ENCODE results near the gene TPPP2.

Gene TPPP2

DNA sequence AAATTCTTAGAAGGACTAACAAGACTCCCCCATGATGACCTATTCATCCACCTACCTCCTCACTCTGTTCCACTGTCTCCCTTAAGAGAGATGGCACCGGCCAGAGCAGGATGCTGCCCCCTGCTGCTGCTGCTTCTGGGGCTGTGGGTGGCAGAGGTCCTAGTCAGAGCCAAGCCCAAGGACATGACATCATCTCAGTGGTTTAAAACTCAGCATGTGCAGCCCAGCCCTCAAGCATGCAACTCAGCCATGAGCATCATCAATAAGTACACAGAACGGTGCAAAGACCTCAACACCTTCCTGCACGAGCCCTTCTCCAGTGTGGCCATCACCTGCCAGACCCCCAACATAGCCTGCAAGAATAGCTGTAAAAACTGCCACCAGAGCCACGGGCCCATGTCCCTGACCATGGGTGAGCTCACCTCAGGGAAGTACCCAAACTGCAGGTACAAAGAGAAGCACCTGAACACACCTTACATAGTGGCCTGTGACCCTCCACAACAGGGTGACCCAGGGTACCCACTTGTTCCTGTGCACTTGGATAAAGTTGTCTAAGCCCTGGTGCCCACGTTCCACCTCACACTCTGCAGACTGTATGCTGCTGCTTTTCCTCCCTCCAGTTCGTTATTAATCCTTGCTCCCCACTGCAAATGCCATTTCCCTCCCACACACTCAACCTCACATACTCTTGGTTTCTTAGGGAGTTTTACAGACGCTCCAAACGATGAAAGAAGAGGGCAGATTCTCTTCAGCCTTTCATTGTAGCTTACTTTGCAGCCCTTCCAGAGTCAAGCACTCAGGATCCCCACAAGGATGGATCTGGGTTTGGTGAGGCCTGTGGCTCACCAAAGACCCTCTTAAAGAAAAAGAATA is 28.0 kb downstream of the TPPP2 start, which contains the start of gene RNASE8:
Gene RNASE8, plus strand, starts transcription at position 20 of the 873 bp plus-strand sequence. Its CDS starts 71 bp downstream, at position 91.
- ATAC-seq (peak; percentile 72), DNase-seq (no peak)

DNA sequence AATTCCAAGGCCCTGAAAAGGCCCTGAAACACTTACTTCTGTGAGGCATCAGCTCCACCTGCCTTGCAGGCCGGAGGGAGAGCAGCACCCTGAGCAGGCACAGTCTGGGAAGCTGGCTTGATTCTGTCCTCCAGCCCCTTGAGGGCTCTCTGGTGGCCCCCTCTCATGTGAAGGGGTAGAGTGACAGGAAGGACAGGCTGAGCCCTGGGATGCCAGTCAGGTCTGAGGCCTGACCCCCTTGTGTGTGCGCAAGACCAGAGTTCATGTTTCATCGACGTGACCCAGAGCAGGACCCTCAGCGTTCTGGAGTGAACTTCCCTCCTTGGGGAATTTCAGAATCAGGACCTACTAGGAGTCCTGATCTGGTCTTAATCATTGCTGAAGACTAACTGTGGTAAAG is 28.9 kb downstream of the TPPP2 start:
- ATAC-seq (no peak), DNase-seq (no peak)

DNA sequence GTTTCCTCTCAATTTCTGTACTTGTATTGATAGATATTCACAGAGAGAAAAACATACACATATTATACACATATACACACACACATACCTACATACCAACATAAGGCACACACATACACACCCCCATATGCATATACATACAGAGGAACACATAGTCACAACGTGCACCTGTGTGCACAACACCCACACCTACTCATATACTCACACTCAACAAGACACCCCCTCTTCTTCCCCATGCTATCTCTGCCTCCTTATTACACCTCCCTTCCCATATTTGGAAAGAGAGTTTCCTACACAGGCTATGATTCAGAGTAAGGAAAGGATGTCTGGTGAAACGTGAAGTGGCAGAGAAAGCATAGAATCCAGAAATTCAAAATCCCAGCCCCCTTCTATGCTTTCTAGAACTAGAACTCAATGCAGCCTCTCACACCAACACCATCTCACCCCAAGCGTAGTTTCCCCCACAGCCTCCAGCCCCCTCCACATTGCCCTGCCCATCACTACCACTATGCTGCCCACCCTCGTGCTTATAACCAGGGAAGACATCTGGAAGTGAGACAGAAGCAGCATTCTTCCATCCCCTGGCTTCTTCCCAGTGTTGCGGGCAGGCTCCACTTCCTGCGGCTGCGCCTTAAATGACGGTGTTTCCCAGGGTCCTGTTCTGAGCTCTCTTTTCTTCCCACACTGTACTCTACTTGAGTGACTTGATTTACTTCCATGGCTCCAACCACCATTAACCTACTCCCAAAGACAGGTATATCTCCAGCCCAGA is 30.0 kb downstream of the TPPP2 start:
- ATAC-seq: no peak
- DNase-seq: no peak

DNA sequence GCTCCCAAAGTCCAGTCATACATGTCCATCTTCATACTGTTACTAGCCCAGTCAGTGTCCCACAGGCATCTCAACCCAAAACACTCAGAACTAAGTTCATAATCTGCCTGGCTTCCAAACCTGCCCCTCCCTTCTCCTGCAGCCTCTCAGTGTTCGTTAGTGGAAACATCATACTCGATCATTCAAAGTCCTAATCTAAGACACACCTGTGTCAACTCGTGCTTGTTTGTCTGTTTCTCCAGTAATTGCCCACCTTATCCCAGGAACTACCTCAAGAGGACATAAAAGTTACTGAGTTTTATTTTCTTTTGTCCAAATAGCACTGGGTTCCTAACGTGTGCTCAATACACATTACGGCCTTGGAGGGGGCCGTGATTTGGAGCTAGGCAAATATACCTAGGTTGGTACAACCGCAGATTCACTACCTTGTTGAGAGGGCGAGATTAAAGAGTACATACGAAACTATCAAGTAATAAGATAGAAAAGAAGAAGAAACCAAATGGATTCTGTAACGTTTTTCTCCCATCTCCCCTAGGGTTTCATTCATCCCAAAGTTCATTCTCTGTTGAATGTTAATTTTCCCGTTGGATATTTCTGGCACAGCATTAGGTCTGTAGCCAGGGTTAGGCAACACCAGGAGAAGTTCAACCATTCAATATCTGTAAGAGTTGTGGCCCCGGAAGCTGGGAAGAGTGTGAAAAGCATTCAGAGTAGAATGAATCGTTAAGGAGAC is 30.8 kb downstream of the TPPP2 start:
- DNase-seq (no peak), ATAC-seq (no peak)

DNA sequence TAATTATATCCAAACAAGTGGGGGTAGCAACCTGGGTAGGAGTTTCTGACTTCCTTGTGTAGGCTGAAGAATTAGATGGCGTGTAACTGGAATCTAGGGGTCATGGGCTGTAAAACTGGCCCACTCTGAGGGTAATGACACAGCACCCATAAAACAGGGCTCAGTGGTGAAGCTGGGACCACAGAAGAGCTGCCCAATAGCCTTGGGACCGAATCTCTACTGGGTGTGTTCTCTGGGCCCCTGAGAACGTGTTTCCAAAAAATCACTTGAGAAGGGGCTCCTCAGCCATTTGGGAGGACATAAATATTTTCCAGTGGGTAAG is 31.3 kb downstream of the TPPP2 start:
- ATAC-seq: no peak
- DNase-seq: no peak

DNA sequence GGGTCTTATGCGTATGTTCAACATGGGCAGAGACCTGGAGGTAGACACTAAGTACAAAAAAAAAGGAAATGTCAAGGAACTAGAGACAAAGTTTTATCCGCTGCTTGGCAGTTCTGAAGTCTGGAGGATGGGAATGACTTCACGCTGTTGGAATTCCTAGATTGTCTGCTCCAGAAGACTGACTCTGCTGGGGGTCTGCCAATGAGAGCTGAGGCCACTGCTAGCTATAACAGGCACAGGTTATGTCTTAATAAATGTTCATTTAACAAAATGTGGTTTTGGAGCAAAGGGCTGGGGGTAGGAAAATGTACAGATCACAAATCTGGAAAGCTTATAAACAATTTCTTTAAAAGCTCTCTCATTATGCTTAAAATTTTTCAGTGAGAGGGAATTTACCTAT is 33.5 kb downstream of the TPPP2 start:
- ATAC-seq: no peak
- DNase-seq: no peak

DNA sequence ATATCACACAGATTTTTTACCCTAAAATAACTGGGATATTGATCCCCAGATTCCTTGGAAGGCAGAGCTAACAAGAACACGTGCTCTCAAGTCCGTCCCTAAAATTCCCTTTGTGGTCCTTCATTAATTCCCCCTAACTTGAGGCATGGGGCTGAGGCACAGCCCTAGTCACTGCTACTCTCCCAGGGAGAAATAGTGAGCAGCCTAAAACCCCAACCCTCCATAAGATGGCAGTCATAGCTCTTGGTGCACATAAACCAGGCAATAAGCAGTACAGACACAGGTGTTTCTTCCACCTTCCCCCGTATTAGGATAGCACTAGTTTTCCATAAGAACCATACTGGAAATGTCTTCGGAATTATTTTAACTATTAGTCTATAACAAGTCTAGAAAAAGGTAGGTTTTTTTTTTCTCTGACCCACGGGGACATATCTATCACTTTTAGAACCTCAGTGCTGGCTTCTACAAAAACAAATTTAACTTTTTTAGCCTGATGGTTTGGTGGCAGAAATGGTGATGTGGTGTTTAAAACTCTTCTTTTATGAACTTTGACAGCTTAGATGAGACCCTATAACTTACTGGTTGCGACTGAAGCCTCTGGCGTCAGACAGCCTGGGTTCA is 37.0 kb downstream of the TPPP2 start:
- ATAC-seq: no peak
- no peak for DNase-seq

DNA sequence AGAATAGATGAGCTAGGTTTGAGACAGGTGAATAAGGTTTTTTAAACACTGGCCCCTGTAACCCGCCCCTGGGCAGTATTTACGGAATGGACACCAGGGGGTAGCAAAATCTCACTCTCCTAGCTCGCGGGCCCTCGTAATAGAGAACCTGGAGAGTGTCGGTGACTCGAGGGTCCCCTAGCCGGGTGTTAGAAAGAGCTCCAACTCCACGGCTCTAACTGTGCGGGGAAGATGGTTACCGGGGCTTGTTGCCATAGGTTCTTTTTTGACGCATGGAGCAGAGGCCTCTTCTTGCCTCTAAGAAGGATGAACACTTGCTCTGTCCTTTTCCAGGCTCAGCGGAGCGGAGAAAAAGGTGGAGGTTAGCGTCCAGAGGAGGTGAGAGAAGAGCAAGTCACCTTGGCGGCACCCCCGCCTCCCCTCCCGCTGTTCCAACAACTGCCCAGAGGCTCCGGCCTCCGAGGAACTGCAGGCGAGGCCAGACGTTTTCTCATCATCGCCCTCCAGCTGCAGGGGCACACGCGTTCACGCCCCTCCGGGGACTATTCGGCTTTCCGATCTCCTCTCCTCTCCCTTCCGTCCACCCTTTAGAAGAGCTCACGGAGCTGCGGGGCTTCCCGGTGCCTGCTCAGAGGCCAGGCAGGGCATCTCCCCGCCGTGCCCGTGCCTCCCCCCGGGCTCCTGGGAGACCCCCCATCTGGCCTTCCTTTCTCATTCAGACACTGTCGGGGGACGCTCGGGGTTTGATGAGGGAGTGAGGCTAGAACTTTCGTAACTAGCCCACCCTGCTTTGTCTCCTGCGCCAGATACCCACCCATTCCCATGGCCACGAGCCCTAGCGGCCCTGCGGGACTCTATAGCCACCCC is 38.7 kb downstream of the TPPP2 start:
- DNase-seq (peak; percentile 57), ATAC-seq (peak; percentile 53)

DNA sequence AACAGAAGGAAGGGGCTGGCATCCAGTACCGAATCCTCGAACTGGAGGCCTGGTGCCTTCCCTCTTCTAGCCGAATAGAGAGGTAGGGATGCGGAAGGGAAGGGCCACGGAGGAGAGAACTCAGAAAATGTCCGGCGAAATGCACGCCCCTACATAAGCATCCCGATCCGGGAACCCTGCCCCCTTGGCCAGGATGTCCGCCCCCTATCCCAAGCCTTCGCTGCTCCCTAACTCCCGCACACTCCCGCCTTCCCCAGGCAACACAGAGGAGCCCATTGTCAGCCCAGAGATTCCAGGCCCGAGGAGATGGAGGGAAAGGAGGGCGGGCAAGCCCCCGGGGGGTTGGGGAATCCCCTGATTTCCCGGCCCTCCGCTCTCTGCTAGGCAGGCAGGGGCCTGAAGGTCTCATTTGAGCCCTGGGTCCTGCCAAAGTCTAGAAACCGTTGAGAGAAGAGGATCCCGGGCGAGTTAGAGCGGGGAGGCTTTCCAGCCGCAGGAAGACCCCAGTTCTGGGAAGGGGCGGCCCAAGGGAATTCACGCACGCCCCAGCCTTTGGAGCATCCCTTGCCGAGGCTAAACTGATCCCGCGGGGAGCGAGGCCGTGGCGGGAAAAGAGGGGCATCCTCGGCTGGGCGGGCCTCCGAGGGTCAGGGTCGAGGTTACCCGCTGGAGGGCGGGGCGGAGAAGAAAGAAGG is 39.5 kb downstream of the TPPP2 start:
- DNase-seq (no peak), ATAC-seq (no peak)

DNA sequence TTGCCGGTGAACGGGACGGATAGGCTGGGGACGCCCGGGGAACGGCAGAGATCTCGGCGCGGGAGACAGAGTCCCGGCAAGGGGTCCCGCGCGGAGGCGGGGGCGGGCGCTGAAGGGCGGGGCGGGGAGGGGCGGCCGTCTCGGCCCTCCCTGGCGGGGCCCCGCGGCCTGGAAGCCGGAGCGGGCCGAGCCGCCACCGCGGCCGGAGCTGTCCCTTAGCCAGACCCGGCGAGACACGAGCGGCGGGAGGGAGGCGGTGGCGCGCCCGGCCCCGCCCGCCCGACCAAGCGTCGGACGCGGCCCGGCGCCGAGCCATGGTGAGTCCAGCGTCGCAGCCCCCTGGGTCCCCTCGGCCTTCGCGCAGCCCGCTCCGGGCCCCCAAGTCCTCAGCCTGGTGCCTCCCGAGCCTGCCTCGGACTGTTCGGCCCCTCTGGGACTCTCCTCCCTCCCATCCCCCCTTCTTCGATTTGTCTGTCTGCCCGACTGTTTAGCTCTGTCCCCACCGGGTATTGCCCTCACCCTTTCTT is 40.1 kb downstream of the TPPP2 start, which contains the start of gene ARHGEF40:
Gene ARHGEF40, plus strand, starts transcription at position 222 of the 527 bp plus-strand sequence. Its CDS starts 93 bp downstream, at position 315.
- DNase-seq (no peak), ATAC-seq (no peak)

DNA sequence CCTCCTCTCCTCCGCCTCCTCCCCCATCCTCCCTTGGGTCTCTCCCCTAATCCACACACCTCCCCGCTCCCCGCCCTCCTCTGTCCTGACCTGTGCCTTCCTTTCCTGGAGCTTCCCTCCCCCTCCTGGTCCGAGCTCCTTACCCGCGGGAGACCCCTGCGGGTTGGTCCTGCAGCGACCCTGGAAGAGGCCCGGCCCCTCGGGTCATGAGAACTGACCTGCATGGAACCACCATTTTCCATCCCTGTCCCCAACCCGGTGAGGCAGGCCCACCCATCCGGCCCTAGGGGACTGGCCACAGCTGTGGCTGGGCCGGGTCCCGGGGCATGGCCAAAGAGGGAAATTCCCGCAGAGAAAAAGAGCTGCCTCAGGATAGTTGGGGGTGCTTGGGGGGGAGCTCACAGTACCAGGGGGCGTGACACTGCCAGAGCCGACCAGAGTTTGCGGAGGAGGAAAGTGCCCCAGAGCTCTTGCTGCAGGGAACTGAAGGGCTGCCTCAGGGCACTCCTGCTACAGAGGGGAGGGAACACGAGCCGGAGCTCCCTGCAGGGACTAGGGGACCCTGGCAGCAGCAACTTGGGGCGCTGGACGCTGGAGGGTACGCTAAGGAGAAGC is 40.7 kb downstream of the TPPP2 start:
- peak; percentile 28 for ATAC-seq
- DNase-seq: no peak

DNA sequence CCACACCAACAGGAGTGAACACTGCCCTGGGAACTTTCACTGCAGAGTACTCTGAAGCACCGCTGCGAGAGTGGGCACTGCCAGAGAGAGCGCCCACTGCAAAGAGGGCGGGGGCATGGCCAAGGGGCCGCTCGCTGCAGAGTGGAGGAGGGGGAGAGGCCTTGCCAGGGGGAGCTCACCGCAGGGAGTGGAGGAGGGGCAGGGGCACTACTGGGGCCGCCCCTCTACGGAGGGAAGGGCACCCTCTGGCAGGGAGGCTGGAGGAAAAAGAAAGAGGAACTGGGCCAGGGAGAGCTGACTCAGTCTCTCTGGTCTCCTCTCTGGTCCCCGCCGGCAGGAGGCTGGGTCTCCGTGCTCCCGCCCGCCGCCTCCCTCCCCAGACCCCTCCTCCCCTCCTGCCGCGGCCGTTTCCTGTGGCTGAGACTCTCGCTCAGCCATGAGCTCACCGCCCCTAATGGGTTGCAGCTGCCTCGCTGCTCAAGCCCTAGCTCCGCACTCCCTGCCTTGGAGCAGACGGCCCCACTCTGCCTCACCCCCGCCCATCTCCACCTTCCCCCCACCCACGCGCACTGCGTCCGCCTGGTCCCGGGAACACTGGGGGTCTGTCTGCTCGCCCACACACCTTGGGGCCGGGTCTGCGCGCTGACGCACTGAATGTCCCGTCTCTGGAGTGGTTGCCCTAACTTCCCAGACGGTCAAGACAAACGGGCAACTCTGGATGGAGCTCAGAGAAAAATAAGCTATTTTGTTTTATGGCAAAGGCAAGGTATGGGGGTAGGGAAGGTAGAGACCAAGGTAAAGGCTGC is 41.4 kb downstream of the TPPP2 start:
- ATAC-seq: peak; percentile 75
- peak; percentile 78 for DNase-seq

DNA sequence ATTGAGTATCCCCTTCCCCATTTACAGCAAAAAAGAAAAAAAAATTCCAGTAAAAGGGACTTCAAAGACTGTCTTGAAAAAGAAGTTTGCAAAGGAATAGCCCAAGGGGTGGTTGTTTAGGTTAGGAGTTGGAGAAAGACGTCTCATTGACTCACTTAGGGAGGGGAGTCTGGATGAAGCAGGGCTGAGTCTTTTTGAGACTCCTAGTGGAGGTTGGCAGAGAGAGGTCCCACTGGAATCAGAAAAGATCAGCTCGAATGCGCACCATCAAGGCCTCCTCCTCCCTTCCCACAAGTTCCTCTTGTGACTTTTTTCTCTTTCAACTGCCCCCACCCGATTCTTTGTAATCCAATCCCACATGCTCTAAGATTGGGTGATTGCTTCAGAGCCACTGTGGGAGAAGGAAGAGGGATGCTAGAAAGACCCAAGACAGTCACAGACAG is 42.0 kb downstream of the TPPP2 start:
- DNase-seq: no peak

DNA sequence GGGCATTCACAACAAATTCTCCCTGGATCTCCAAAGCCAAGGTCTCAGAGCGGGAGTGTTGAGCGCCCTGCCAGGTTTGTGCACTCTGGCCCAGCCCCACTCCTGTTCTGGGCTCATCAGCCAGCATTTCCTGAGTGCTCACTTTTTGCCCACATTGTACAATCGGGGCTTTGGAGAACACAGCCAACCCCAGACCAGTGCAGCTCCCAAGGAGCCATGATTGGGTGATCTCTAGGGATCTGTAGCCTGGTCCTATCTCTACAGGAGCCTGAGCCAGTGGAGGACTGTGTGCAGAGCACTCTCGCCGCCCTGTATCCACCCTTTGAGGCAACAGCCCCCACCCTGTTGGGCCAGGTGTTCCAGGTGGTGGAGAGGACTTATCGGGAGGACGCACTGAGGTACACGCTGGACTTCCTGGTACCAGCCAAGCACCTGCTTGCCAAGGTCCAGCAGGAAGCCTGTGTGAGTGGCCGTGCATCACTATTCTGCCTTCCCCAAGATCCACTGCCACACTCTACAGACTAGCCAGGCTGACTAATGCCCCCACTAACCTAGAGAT is 42.8 kb downstream of the TPPP2 start:
- no peak for DNase-seq

More for the DNA sequence above, 42.0 kb downstream of the TPPP2 start:
- no peak for ATAC-seq

DNA sequence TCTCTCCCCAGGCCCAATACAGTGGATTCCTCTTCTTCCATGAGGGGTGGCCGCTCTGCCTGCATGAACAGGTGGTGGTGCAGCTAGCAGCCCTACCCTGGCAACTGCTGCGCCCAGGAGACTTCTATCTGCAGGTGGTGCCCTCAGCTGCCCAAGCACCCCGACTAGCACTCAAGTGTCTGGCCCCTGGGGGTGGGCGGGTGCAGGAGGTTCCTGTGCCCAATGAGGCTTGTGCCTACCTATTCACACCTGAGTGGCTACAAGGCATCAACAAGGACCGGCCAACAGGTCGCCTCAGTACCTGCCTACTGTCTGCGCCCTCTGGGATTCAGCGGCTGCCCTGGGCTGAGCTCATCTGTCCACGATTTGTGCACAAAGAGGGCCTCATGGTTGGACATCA is 43.9 kb downstream of the TPPP2 start:
- DNase-seq (no peak), ATAC-seq (no peak)

More for the DNA sequence above, 42.8 kb downstream of the TPPP2 start:
- no peak for ATAC-seq

DNA sequence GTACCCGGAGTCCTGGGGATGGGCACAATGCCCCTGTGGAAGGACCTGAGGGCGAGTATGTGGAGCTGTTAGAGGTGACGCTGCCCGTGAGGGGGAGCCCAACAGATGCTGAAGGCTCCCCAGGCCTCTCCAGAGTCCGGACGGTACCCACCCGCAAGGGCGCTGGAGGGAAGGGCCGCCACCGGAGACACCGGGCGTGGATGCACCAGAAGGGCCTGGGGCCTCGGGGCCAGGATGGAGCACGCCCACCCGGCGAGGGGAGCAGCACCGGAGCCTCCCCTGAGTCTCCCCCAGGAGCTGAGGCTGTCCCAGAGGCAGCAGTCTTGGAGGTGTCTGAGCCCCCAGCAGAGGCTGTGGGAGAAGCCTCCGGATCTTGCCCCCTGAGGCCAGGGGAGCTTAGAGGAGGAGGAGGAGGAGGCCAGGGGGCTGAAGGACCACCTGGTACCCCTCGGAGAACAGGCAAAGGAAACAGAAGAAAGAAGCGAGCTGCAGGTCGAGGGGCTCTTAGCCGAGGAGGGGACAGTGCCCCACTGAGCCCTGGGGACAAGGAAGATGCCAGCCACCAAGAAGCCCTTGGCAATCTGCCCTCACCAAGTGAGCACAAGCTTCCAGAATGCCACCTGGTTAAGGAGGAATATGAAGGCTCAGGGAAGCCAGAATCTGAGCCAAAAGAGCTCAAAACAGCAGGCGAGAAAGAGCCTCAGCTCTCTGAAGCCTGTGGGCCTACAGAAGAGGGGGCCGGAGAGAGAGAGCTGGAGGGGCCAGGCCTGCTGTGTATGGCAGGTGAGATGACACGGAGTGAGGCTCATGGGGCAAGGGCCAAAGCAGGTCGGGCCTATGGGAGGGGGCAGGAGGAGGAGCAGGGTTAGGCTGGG is 44.6 kb downstream of the TPPP2 start:
- ATAC-seq (no peak), DNase-seq (no peak)

DNA sequence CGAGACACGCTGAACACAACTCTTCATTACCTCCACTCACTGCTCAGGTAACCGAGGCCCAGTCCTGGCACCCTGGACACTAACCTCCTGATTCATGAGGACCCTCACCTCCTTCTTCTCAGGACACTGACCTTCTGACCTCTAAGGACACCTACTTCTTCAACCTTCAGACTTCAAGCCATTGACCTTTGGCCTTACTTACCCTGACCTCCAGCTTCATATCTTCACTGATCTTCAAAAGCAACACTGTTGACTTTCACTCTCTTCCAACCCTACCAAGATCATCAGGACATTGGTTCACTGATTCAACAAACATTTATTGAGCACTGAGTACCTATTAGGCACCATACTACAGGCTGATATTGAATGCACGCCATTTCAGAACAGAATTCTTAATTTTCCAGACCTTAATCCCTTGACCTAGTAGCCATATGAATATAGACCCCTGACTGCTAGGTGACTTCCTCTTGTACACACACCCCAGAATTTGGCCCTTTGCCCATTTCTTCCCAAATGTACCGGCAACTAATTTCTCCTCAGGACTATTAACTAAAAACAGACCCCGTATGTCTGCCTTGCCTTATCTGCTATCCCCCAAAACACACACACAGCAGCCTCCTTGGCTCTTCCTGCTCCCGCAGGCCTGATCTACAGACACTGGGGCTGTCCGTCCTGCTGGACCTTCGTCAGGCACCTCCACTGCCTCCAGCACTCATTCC is 45.9 kb downstream of the TPPP2 start:
- ATAC-seq (no peak), DNase-seq (no peak)
